ENCODE results near the gene FAM168B.

FAM168B gene

GRCh38 chr2:131014141-131014540, 79.1 kb downstream of the FAM168B start:
- DNase-seq = no peak

DNA sequence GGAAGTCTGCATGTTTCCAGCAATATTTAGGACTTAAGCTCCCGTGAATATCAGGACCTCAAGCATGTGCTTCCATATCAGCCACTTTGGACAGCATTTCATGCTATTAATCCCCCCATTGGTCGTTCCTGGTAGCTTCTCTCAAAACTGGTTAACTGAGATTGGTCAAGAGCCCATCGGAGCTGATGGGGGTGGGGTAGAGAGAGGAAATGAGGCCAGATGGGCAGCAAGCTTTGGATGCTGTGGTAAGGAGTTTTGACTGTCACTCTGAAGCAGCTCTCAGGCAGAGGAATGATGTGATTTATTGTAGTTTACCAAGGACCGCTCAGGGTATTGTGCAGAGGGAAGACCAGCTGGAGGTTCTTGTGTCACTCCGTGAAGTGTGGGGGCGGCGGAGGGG, 81.8 kb downstream of the FAM168B start:
- DNase-seq = no peak

DNA sequence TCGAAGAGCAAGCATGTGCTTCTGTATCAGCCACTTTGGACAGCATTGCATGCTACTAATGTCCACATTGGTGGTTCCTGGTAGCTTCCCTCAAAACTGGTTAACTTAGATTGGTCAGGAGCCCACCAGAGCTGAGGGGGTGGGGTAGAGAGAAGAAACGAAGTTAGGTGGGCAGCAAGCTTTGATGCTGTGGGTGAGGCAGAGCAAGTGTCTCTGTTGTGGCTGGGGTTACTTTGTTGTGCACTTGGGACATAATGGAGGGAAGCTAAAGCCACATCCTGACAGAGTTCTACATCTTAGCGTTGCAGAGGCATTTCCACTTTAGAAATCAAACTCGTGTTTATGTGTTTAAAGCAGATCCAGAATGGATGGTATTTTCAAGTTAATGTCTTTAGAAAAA, 82.7 kb downstream of the FAM168B start:
- DNase-seq = no peak

GRCh38 chr2:131009713-131010475, 83.4 kb downstream of the FAM168B start:
- DNase-seq = no peak

- DNase-seq = no peak
These were observed 84.3 kb downstream of the FAM168B start for GRCh38 chr2:131008967-131009366.

- no peak for DNase-seq
These were observed 86.7 kb downstream of the FAM168B start for GRCh38 chr2:131006561-131006960.

DNA sequence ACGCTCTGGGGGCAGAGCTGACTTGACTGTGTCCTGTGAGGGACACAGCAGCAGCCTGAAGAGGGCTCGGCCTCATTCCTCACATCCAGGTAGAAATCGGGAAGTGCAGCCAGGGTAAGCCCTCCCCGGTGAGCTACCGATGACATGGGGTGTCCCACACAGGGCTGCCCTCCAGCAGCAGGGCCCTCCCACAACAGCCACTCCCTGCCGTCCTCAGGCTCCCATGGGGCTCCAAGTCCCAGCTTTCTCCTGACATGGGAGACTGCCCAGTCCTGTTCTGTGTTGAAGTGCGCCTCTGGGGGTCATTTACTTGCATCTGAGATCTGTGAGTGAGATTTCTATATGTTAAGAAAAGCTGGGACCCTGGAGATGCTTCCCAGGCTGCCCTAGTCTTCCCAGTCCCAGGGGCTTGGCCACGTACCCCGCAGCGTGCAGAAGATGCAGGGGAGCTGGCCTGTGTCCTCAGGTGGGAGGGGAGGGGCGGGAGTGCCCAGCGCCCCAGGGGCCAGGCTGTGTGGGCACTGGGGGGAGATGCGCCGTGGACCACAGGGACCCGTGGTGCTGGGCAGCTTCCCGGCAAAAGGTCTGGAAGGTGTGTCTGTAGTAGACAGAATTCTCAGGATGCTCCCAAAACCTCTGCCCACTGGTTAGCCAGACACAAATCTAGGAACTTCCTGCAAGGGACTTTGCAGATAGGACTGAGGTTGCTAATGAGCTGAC, 87.9 kb downstream of the FAM168B start:
- no peak for DNase-seq

DNA sequence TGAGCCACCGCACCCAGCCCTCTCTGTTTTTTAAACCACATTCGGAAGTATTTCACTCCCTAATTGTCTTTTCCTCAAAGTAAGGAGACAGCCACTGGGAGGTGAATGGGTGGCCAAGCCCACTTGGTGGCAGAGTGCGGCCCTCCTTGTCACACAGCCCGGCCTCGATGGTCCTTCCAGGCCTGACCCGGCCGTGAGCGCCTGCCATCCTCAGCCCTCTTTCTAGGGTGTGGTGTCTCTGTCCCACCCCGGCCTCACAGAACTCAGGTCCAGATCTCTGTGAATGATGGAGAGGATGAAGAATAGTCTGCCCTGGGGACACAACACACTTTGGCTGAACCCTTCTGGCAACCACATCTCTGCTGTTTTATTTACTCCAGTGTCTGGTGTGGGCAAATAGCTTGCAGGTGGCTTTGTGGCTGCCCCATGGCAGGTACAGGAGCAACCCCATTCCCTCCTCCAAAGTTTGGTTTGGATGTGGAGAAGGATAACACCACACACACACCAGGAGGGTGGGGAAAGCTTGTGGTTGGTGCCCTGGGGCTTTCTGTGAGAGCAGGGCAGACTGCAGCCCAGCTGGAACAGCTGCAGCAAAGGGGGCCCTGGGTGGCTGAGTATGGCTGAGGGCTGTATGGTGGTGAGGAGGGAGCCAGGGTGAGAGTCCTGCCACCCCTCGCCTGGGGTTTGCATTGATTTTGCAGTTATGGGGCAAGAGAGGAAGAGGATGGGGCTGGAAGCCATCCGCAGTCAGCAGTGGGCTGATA, 88.6 kb downstream of the FAM168B start:
- DNase-seq = no peak

DNA sequence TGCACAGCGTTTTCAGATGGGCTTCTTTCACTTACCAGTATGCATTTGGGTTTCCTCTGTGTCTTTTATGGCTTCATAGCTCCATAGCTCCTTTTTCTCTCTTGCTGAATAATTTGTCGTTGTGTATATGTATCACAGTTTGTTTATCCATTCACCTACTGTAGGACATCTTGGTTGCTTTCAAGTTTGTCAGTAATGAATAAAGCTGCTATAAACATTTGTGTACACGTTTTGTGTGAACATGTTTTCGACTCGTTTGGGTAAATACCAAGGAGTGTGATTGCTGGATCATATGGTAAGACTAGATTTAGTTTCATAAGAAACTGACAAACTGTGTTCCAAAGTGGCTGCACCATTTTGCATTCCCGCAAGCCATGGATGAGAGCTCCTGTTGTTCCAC, 94.7 kb downstream of the FAM168B start:
- no peak for DNase-seq

All from activated effector memory CD4-positive, alpha-beta T cell treated with anti-CD3 and anti-CD28 coated beads, Interleukin-2, amount 50 U/mL, for 16 hours (primary cell).